GM18505 (cell line): Measurements from ENCODE around the gene RABL6.
"Not testable (repeated sequence)": the region's sequence is repeated elsewhere in the genome, so short reads cannot be mapped to it uniquely, and the experiment has no call there.

Experiments
- ATAC-seq: cut with Tn5 transposase; IDR thresholded peaks from one replicate; pipeline ENCODE4 v1.9.1; 2021; ENCODE audit not compliant: unreplicated experiment
- POLR2A ChIP-seq: IDR thresholded peaks from 4 replicates; pipeline ENCODE4 v1.6.1; 2011; ENCODE audit warnings: borderline replicate concordance; ENCODE audit not compliant: insufficient read depth, insufficient read length; ENCODE audit errors: extremely low read depth

The RABL6 gene

DNA sequence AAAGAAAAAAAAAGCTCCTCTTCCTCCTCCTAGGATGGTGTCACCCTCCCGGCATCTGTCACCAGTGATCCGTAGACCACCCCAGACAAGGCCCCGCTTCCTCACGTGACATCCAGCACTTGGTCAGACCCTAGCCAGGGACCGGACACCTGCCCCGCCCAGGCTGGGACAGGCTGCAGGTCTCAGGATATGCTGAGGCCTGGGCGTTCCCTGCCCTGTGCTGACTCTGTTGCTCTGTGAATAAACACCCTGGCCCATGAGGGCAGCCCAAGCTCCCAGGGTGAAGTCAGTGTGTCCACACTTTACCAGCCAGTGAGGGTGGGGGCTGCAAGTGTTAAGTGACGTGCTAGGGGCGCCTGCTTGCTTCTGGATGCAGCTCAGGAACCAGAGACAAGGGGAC is 52.8 kb downstream of the RABL6 start:
- no peak for ATAC-seq
- no peak for TF ChIP-seq POLR2A

DNA sequence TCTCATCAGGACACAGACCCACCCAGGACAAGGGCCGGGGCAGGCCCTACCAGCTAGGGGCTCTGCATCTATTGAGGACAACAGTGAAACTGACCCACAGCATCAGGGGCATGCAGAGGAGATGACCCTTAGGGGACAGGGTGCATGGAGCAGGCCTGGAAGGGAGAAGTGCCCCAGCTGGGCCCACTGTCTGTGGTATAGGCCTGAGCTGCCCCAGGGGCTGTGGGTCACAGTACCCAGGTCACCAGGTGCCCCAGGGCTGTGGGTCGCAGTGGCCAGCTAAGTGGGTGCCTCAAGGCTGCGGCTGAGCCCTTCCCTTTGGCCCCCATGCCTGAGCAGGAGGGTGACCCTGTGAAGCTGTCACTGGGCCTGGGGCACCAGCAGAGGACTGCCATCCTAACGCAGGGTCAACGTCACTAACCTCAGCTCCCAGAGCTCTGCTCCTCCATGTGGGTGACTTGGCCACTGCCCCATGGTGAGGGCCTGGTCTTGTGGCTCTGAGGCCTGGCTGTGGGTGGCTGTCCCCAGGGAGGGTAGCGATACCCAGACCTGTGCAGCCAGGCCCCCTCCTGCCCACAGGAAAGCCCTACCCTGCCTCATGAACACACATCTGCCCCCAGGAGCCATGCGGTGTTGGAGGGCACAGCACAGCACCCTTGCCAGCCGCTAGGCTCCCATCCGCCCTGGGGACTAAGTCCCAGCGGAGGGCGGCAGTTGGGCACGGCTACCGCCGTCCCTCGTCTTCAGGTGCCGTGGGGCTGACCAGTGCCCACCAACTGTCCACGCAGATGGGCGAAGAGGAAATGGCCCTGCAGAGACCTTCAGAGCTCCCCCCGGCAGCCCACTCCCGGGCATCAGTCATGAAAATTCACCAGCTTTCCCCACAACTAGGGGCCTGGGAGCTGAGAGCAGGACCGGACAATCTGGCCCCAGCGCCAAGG is 53.5 kb downstream of the RABL6 start:
- no peak for ATAC-seq

DNA sequence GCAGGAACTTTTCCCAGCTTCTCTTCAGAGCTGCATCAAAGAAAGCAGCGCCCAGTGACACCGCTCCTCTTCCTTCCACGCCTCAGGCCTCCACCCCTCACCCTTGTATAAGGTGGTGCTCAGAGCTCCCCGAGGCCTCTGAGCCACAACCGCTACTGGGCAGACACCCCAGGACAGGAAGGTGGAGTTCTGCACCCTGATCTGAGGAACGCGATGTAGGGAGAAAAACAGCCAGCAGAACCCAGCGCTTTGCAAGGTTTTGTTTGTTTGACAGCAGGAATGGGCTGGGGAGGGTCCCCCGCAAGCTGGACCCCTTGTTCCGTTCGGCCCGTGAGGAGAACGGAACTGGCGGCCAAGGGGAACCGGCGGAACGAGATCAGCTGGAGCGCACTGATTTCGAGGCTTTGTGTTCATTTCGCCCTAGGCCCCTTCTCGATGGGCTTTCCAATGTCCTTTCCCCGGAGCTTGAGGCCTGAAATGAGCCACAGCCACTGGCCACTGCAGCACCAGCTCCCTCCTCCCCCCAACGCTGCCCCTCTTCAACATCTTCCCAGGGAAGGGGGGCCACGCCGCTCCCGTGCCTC is 54.2 kb downstream of the RABL6 start:
- no peak for ATAC-seq
- TF ChIP-seq POLR2A, result no peak

More for the DNA sequence above, 53.5 kb downstream of the RABL6 start:
- no peak for TF ChIP-seq POLR2A

- TF ChIP-seq POLR2A, result no peak
- ATAC-seq, result no peak
These were observed 55.3 kb downstream of the RABL6 start for GRCh38 chr9:136862849-136863622.

- ATAC-seq, result no peak
- TF ChIP-seq POLR2A, result no peak
These were observed 56.0 kb downstream of the RABL6 start for GRCh38 chr9:136863623-136864273.

DNA sequence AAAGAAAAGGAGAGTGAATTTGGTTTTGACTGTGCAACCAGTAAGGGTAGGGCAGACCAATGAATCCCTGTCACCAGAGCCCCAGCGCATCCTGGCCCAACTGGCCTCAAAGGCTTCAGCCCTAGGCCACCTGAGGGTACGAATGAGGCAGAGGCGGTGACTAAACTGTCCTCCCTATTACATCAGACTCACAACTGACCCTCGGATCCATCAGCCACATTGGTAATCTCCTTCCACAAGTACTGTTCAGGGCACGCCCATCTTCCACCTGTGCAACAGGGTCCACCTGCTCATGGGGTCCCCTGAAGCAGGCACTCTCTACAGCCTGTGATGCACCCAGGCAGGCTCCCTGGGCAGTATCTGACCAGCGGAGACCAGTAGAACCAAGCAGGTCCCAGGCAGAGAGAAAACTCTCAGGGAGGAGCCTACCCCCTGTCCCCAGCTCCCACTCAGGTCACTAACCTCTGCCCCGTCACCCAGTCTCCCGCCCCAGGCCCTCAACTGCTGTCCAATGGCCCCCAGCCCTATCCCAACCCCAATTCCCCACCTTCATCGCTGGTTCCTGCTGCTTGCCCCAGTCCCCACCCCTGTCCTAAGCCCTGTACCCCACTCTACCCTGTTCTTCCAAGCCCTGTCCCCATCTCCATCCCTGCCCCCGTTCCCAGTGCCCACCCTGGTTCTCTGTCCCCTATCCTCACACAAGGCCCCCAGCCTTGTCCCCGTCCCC is 57.5 kb downstream of the RABL6 start:
- ATAC-seq, result no peak
- TF ChIP-seq POLR2A, result no peak

DNA sequence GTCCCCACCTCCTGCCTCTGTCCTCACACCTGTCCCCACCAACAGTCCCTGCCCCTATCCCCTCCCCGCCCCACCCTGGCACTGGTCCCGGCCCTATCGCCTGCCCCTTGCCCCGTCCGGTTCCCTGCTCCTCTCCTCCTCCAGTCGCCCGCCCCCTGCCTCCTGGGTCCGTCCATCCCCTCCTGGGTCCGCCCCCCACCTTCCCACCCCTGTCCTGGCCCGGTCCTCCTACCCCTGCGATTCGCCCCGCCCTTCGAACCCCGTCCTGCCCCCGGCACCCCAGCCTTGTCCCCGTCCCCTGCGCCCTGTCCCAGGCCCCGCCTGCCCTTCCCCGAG is 58.0 kb downstream of the RABL6 start:
- TF ChIP-seq POLR2A, result no peak
- ATAC-seq, result no peak

DNA sequence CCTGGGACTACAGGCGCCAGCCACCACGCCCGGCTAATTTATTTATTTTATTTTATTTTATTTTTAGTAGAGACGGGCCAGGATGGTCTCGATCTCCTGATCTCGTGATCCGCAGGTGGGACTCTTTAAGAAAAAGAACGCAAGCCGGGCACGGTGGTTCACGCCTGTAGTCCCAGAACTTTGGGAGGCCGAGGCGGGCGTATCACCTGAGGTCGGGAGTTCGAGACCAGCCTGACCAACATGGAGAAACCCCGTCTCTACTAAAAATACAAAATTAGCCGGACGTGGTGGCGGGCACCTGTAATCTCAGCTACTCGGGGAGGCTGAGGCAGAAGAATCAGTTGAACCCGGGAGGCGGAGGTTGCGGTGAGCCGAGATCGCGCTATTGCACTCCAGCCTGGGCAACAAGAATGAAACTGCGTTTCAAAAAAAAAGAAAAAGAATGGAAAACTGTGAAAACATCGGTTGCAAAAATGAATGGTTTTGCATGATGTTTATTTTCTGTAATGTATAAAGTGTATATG is 59.2 kb downstream of the RABL6 start:
- not testable (repeated sequence) for ATAC-seq

DNA sequence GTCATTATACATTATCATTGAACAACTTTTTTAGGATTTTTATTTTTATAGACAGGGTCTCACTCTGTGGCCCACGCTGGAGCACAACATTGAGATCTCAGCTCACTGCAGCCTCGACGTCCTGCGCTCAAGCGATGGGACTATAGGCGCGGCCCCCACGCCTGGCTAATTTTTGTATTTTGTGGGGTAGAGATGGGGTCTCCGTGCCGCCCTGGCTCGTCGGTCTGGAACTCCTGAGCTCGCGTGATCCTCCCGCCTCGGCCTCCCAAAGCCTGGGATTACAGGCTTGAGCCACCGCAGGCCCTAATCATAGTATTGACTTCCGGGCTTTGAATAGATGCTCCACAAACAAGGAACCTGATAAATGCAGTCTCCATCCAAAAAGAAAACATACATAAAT is 59.7 kb downstream of the RABL6 start:
- TF ChIP-seq POLR2A, result no peak
- ATAC-seq, result no peak

- no peak for ATAC-seq
- no peak for TF ChIP-seq POLR2A
These were observed 60.2 kb downstream of the RABL6 start for GRCh38 chr9:136867917-136868316.

- no peak for ATAC-seq
- no peak for TF ChIP-seq POLR2A
These were observed 60.9 kb downstream of the RABL6 start for GRCh38 chr9:136868644-136869043.

DNA sequence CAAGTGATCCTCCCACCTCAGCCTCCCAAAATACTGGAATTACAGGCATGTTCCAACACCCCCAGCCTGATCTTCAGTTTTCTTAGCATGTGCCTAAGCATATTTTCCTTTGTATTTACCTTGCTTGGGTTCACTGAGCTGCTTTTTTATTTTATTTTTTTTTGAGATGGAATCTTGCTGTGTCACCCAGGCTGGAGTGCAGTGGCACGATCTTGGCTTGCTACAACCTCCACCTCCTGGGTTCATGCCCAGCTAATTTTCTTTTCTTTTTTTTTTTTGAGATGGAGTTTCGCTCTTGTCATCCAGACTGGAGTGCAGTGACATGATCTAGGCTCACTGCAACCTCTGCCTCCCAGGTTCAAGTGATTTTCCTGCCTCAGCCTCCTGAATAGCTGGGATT is 61.9 kb downstream of the RABL6 start:
- not testable (repeated sequence) for ATAC-seq

- ATAC-seq, result no peak
- TF ChIP-seq POLR2A, result no peak
These were observed 67.4 kb downstream of the RABL6 start for GRCh38 chr9:136875155-136875554.
